BJ (cell line): Measurements from ENCODE around the gene ZKSCAN4. TPM values are rescaled to one million over a fixed set of nuclear protein-coding genes. Genes with fewer than 3 reads are reported as not detected.

Experiments
- CTCF ChIA-PET: fragments of 350-600 bp; formaldehyde crosslinking; extraction: SDS; loops from one replicate; lab custom pipeline; 2021; ENCODE audit warnings: antibody characterized with exemption, inconsistent platforms; lab: Yijun Ruan, JAX
- POLR2A ChIA-PET: fragments of 300-600 bp; sonication (Branson Sonifier 250); formaldehyde crosslinking; extraction: SDS; loops from one replicate; lab custom pipeline; 2021; ENCODE audit warnings: antibody characterized with exemption; lab: Charles Lee
- DNase-seq: peaks from one replicate; pipeline ENCODE4 v3.0.0-alpha.2; 2011; ENCODE audit warnings: low read depth
- H3K27me3 ChIP-seq: 2 replicates; pipeline ENCODE4 v1.6.0; 2011; ENCODE audit warnings: low read length; ENCODE audit not compliant: control insufficient read depth, insufficient read depth
- H3K36me3 ChIP-seq: 2 replicates; pipeline ENCODE4 v1.5.1; 2011; ENCODE audit warnings: low read length; ENCODE audit not compliant: control insufficient read depth, insufficient read depth
- H3K4me3 ChIP-seq: 2 replicates; pipeline ENCODE4 v1.5.1; 2011; ENCODE audit warnings: low read depth, mild to moderate bottlenecking, control low read depth, low read length
- CTCF ChIP-seq: IDR thresholded peaks from 2 replicates; pipeline ENCODE4 v1.5.1; 2011; ENCODE audit warnings: low read depth, mild to moderate bottlenecking, control low read depth, inconsistent platforms, low read length, moderate library complexity; ENCODE audit not compliant: insufficient read depth
- polyA plus RNA-seq: library from polyadenylated mRNA; depleted of rRNA; stranded (reverse); fragments of >200 nt; gene quantifications from 2 replicates; pipeline ENCODE4 v1.2.3, GENCODE V29; 2011

Gene ZKSCAN4
- polyA plus RNA-seq, 1 experiment = 3.0 TPM

DNA sequence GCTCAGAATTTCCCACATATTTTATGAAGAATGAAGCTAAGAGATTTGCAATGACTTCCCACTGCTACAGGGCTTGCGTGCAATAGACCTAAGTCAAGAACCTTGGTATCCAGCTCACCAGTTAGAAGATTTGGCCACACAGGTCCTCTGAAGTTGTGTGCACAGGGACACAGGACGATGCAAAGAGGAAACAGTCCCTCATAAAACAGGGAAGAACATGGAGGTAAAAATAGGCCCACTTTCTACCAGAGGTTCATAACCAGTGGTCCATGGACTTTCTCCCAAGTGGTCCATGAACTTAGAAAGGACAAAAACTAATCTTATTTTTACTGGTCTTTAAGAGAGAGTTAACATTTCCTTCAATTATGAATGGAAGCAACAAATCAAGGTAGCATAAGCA lies 1.3 kb downstream of the ZKSCAN4 start:
- H3K27me3 ChIP-seq = no peaks in the 10 kb centered on the region
- ChIA-PET POLR2A (no interaction called here), CTCF (no interaction called here)
- DNase-seq = no peak
- no peak for TF ChIP-seq CTCF
- peaks cover 5% of the 10 kb centered on the region for H3K36me3 ChIP-seq
- H3K4me3 ChIP-seq = 0 out of 2 replicates have a peak overlapping the region, but pooled peaks have one; percentile 87

GRCh38 chr6:28248916-28249315 lies 3.2 kb downstream of the ZKSCAN4 start:
- Histone ChIP-seq H3K36me3 (peaks cover 7% of the 10 kb centered on the region), H3K4me3 (no peak overlapping the region), H3K27me3 (no peaks in the 10 kb centered on the region)
- POLR2A ChIA-PET = no interaction called here
- CTCF ChIA-PET = interaction anchor here (1.7 kb wide), 1 partner anchor 107 kb away, joined by 5 read pairs; no protein-coding TSS in a partner anchor
- no peak for DNase-seq
- no peak for TF ChIP-seq CTCF

GRCh38 chr6:28245206-28245941 lies 6.7 kb downstream of the ZKSCAN4 start:
- Histone ChIP-seq H3K27me3 (no peaks in the 10 kb centered on the region), H3K4me3 (no peak overlapping the region), H3K36me3 (peaks cover 7% of the 10 kb centered on the region)
- no peak for DNase-seq
- ChIA-PET CTCF (interaction anchor here (0.6 kb wide), 1 partner anchor 29 kb away, joined by 3 read pairs; no protein-coding TSS in a partner anchor), POLR2A (no interaction called here)
- TF ChIP-seq CTCF = no peak

DNA sequence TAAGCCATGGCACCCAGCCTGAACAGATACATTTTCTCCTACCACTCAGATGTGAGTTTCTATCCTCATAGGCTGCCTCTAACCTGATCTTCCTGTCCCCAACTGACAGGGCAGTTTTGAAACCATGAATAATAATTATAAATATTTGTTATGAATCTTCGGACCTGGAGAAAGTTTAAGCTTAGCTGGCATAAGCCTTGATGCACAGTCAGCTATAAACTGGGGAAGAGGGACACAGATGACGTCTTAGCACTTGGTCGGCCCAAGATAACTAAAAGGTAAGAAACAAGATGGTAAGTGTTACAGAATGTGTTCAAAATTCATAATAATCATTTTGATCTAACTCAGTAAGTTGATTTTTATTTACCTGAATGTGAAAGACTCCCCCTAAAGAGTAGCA lies 8.1 kb downstream of the ZKSCAN4 start:
- CTCF ChIA-PET = no interaction called here
- POLR2A ChIA-PET = no interaction called here
- H3K36me3 ChIP-seq = peaks cover 7% of the 10 kb centered on the region
- no peak for DNase-seq
- H3K4me3 ChIP-seq = no peak overlapping the region
- no peaks in the 10 kb centered on the region for H3K27me3 ChIP-seq
- no peak for TF ChIP-seq CTCF

- no peak for DNase-seq
- no peak for TF ChIP-seq CTCF
These were observed 11.6 kb downstream of the ZKSCAN4 start for GRCh38 chr6:28240471-28240870.

More at GRCh38 chr6:28240471-28240870, 11.6 kb downstream of the ZKSCAN4 start:
- Histone ChIP-seq H3K27me3 (no peaks in the 10 kb centered on the region), H3K4me3 (no peak overlapping the region), H3K36me3 (no peaks in the 10 kb centered on the region)
- POLR2A ChIA-PET = no interaction called here
- CTCF ChIA-PET = no interaction called here
